ENCODE measurements around the gene BRSK1.
"Not testable (repeated sequence)": the region's sequence is repeated elsewhere in the genome, so short reads cannot be mapped to it uniquely, and the experiment has no call there.

Gene BRSK1

DNA sequence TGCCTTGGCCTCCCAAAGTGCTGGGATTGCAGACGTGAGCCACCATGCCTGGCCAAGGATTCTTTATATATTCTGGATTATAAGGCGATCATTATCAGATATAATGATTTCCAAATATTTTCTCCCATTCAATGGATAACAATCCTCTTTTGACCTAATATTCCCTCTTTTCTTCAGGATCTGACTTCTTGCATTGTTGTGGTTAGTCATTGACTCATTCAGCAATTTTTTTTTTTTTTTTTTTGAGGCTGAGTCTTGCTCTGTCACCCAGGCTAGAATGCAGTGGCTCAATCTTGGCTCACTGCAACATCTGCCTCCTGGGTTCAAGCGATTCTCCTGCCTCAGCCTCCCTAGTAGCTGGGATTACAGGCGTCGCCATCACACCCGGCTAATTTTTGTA is 46.0 kb downstream of the BRSK1 start:
- DNase-seq (ENCODE audit: low spot score), result not testable (repeated sequence)

GRCh38 chr19:55333870-55334269 is 50.1 kb downstream of the BRSK1 start:
- DNase-seq (ENCODE audit: low spot score), result no peak

GRCh38 chr19:55336101-55336500 is 52.3 kb downstream of the BRSK1 start:
- no peak for DNase-seq (ENCODE audit: low spot score)

- DNase-seq (ENCODE audit: low spot score), result peak; percentile 100
These were observed 55.5 kb downstream of the BRSK1 start, which contains the start of gene KMT5C for GRCh38 chr19:55339105-55339888. TSS of gene KMT5C (plus strand) at chr19:55339876. CDS start at chr19:55341937, 2,061 bp downstream.

GRCh38 chr19:55339889-55340783 is 56.3 kb downstream of the BRSK1 start:
- DNase-seq (ENCODE audit: low spot score), result no peak

- DNase-seq (ENCODE audit: low spot score), result no peak
These were observed 57.0 kb downstream of the BRSK1 start for GRCh38 chr19:55340784-55341147.

DNA sequence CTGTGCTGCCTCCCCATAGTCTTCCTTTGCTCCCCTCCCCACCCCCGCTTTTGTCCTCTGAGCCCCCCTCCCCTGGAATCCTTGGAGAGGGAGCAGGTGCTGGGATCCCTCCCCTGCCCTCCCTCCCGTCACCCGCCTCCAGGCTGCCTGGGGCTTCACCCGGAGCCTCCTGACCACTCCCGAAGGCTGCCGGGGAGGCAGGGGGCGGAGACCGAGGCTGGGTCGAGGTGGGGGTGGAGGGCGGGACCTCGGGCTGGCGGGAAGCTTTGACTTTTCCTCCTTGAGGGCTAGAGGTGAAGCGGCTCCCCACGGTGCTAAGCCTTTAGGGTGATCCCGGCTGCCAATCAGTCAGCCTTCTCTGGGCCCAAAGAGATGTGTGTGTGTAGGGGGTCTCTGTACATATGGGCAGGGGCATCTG is 57.4 kb downstream of the BRSK1 start:
- peak; percentile 82 for DNase-seq (ENCODE audit: low spot score)

- DNase-seq (ENCODE audit: low spot score), result no peak
These were observed 58.1 kb downstream of the BRSK1 start for GRCh38 chr19:55341595-55342531.

DNA sequence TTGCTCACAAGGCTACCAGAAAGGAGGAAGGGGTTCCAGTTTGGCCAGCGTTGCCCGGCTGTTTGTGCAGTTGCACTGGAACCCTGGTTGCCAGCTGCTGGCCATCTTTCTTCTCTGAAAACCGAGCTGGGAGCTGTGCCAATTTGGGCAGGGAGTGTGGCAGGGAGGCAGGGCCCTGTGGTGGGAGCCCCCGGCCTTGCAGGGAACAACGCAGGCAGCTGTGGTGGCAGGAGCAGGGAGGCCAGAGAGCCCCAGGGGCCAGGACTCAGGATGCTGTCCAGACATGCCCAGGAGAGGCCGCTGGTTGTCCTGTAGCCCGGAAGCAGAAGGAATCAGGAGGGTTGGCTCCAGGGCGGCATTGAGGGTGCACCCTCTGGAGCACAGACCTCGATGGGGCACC is 60.6 kb downstream of the BRSK1 start:
- no peak for DNase-seq (ENCODE audit: low spot score)

GRCh38 chr19:55345101-55345817 is 61.5 kb downstream of the BRSK1 start:
- no peak for DNase-seq (ENCODE audit: low spot score)

DNA sequence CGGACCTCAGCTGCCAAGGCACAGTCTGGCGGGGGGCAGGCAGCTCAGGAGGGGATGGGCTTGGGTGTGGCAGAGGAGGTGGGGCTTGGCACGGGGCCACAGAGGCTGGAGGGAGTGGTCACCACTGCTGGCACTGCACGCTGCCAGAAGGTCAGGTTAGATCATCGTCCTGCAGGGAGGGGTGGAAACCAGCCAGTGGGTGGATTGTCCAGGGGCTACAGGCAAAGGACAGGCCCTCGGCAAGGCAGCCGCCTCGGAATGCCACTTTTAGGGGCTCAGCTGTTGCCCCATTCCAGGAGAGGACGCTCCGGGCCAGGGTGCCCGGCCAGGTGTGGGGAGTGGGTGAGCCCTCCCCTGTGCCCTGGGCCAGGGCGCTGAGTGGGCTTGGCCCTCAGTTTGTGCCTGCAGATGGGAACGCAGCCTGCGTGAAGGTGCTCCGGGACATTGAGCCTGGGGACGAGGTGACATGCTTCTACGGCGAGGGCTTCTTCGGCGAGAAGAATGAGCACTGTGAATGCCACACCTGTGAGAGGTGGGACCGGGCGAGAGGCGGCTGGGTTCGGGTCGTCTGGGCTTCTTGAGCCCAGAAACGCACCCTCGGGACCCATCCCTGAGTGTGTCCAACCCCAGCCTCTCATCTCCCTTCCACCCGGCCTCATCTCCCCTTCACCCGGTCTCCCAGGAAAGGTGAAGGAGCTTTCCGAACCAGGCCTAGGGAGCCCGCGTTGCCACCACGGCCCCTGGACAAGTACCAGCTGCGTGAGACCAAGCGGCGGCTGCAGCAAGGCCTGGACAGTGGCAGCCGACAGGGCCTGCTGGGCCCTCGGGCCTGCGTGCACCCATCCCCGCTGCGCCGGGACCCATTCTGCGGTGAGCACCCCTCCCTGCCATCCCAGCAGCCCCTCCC is 62.3 kb downstream of the BRSK1 start:
- peak; percentile 80 for DNase-seq (ENCODE audit: low spot score)

DNA sequence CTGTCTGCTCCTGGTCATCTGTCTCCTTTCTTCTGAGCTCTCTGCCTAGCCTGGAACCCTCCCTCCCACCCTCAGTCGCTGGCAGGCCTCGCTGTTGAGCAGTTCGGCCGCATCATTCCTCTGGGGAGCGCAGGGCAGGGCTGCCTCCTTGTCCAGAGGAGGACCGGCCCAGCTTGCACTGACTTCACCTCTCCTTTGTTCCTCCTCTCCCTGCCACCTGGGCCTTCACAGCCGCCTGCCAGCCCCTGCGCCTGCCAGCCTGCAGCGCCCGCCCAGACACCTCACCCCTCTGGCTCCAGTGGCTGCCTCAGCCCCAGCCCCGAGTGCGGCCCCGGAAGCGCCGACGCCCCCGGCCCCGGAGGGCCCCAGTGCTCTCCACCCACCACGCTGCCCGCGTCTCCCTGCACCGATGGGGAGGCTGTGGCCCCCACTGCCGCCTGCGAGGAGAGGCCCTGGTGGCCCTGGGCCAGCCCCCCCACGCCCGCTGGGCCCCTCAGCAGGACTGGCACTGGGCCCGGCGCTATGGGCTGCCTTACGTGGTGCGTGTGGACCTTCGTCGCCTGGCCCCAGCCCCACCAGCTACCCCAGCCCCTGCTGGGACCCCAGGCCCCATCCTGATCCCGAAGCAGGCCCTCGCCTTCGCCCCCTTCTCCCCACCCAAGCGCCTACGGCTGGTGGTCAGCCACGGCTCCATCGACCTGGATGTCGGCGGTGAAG is 63.1 kb downstream of the BRSK1 start:
- DNase-seq (ENCODE audit: low spot score), result no peak

DNA sequence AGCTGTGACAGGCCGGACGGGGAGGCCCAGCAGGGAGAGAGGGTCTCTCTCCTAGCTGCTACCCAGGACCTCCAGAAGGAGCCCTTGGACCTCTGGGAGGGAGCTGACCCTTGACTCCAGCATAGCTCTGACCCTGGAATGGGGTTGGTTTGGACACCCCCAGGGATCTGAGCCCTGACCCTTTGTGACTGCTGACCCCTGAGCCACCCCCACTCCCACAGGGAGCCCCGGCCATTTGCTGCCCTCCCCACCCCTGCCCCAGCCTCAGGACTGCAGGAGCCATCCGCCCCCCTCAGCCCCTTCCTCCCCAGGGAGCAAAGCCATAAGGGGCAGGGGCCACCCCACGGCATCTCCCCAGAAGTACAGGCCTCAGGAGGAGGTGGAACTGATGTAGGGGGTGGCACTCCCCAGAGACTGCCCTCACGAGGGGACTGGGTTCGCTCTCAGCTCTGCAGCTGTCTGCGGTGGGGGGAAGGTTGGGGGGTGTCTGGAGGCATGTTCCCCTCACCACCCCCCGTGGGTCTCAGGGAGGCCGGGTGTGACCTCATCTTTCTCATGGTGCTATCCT is 63.7 kb downstream of the BRSK1 start:
- no peak for DNase-seq (ENCODE audit: low spot score)

DNA sequence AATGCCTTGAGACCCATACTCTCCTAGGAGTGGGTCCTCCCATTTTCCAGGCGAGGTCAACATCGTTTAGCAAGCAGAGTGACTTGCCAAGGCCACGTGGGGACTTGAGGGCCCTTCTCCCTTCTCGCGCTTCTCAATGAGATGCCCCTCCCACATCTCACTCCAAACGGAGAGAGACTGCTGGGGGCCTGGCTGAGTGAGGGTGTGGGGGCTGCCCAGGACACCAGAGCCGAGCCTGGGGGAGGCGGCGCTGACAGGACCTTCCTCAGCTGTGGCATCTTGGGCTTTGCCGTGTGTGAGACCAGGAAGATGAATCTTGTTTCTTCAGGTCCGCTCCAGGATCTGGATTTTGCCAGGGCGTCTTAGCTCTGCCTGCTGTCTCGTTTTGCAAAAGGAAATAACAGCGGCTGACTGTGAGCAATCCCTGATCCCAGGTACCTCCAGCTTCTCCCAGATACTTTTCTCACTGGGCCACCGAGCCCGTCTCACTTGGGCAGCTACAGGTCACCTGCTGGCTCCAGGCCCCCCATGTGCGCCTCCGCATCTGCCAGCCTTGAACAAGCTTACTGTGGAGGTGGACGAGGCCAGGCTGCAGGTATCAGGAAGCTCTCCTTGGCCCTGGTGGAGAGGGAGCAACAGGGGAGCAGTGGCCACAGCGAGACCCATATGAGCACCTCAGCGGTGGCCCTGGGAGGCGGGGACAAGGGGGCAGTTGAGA is 64.7 kb downstream of the BRSK1 start:
- DNase-seq (ENCODE audit: low spot score), result peak; percentile 59

DNA sequence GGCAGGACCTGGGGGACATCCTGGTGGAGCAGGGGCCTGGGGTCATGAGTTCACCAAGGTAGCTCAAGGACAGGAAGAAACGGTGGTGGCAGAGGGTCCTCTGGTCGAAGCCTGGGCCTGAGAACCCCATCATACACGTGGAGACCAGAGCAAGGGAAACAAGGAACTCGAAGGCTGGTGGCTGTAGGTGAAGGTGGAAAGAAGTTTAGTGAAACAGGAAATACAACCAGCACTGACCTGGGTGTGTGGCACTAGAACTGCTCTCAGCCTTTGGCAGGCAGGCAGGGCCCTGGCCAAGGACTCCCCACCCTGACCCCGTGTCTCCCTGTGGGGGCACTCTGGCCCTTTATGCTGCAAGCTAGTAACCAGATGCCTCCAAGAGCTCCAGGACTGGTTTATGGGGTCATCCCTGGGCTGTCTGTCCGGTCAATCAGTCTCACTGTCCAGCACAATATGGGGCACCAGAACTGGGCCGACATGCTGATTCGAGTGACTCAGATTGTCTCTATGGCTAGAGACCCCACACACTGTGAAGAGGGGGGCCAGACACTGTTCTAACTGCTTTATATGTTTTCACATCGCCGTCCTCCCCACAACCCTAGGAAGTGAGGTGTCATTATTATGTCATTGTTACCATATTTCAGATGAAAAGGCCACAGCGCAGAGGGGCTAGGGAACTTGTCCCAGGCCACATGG is 67.0 kb downstream of the BRSK1 start:
- no peak for DNase-seq (ENCODE audit: low spot score)

- DNase-seq (ENCODE audit: low spot score), result no peak
These were observed 68.2 kb downstream of the BRSK1 start for GRCh38 chr19:55352040-55352439.

- no peak for DNase-seq (ENCODE audit: low spot score)
These were observed 68.8 kb downstream of the BRSK1 start for GRCh38 chr19:55352549-55353145.

All from left forelimb (tissue), 1 donor.